Thyroid gland (tissue), 4 donors: ENCODE results near the gene FUT3. TPM values are rescaled to one million over a fixed set of nuclear protein-coding genes. Genes with fewer than 3 reads are reported as not detected.

Experiments
- DNase-seq, 2 donors: peaks; one replicate each; pipeline ENCODE4 v3.0.0-alpha.2; 2019
- H3K27ac ChIP-seq, 3 donors: fragments of 200-600 bp; sonication (generic); 1 replicate in 2 of 3; 2 replicates in 1 of 3; pipeline ENCODE4 v1.5.1; 2016 to 2019; ENCODE audit warnings: mild to moderate bottlenecking in 1 of 3, moderate library complexity in 1 of 3
- H3K27me3 ChIP-seq: fragments of 200-600 bp; sonication (generic); one replicate; pipeline ENCODE4 v1.5.1; 2019
- H3K36me3 ChIP-seq, 2 donors: fragments of 200-600 bp; sonication (generic); one replicate each; pipeline ENCODE4 v1.5.1; 2016 to 2019
- H3K4me1 ChIP-seq, 2 donors: fragments of 200-600 bp; sonication (generic); one replicate each; pipeline ENCODE4 v1.5.1; 2017 to 2019
- H3K4me3 ChIP-seq, 3 donors: fragments of 200-600 bp; sonication (generic); replicated peaks in 1 of 3; 1 replicate in 2 of 3; 2 replicates in 1 of 3; pipeline ENCODE4 v1.5.1; 2016; ENCODE audit warnings: mild to moderate bottlenecking in 1 of 3
- H3K9me3 ChIP-seq: fragments of 200-600 bp; sonication (generic); one replicate; pipeline ENCODE4 v1.5.1; 2017
- CTCF ChIP-seq, 6 experiments: fragments of 200-600 bp in 3 of 6; fragments of 450-650 bp in 3 of 6; sonication (generic) in 3 of 6; IDR thresholded peaks; one replicate each; pipeline ENCODE4 v1.5.1; 2016 to 2019; ENCODE audit warnings: antibody characterized with exemption in 6 of 6, mild to moderate bottlenecking in 2 of 6, inconsistent platforms in 1 of 6, moderate library complexity in 1 of 6
- POLR2A ChIP-seq, 2 donors: fragments of 450-650 bp; IDR thresholded peaks; one replicate each; pipeline ENCODE4 v1.6.1; 2017; ENCODE audit warnings: antibody characterized with exemption in 2 of 2, mild to moderate bottlenecking in 2 of 2, moderate library complexity in 1 of 2
- WGBS, 2 donors: methylation state at CpG; one replicate each; pipeline ENCODE4 v1.1.5; 2017; 5-methylcytosine and 5-hydroxymethylcytosine counted together
- intact Hi-C: fragments of 100-400 bp; cut with DNase I; formaldehyde crosslinking; loops from one replicate; pipeline ENCODE4 v1.15.1; 2023
- total RNA-seq, 4 donors: library from RNA; depleted of rRNA; stranded (reverse); fragments of >200 nt; gene quantifications; one replicate each; pipeline ENCODE4 v1.2.3, GENCODE V29; 2016

Gene FUT3
- total RNA-seq, 4 donors from 2014 or later: 0.13 TPM; not detected in 3

GRCh38 chr19:5803441-5803751 lies 47.9 kb downstream of the FUT3 start:
- H3K27ac ChIP-seq: no peak overlapping the region
- no peak overlapping the region for H3K4me3 ChIP-seq
- H3K27me3 ChIP-seq: peaks cover 3% of the 10 kb centered on the region

GRCh38 chr19:5801796-5802619 lies 49.2 kb downstream of the FUT3 start:
- 6 to 22% methylated on average over 14 to 25 of the region's 33 CpGs for WGBS, 2 donors
- TF ChIP-seq CTCF (IDR thresholded peaks at IDR 0.05) (no peak), POLR2A (IDR thresholded peaks at IDR 0.05) (no peak)
- Histone ChIP-seq H3K9me3 (no peaks in the 10 kb centered on the region), H3K4me1 (peaks cover 9 to 25% of the 10 kb centered on the region in 2 donors), H3K27me3 (peaks cover 3% of the 10 kb centered on the region), H3K27ac (no peak overlapping the region), H3K4me3 (no peak overlapping the region), H3K36me3 (no peaks in the 10 kb centered on the region)
- intact Hi-C loops: loop anchor here (10.0 kb wide), 1 partner anchor 163 kb away; no protein-coding TSS in a partner anchor
- no peak for DNase-seq

More at GRCh38 chr19:5803441-5803751, 47.9 kb downstream of the FUT3 start:
- no peaks in the 10 kb centered on the region for H3K9me3 ChIP-seq
- intact Hi-C loops: loop anchor here (10.0 kb wide), 1 partner anchor 161 kb away; no protein-coding TSS in a partner anchor
- TF ChIP-seq POLR2A (IDR thresholded peaks at IDR 0.05): no peak
- TF ChIP-seq CTCF (IDR thresholded peaks at IDR 0.05): no peak
- WGBS, 2 donors: 0 to 12% methylated on average over 2 to 4 of the region's 8 CpGs
- H3K4me1 ChIP-seq: peaks cover 9 to 25% of the 10 kb centered on the region in 2 donors
- DNase-seq: no peak
- no peaks in the 10 kb centered on the region for H3K36me3 ChIP-seq

- intact Hi-C loops: loop anchor here (10.0 kb wide), 1 partner anchor 164 kb away; no protein-coding TSS in a partner anchor
- no peak for DNase-seq
- 80 to 81% methylated on average over 15 of the region's 17 CpGs for WGBS, 2 donors
- H3K4me1 ChIP-seq: peaks cover 9 to 19% of the 10 kb centered on the region in 2 donors
- H3K9me3 ChIP-seq: no peaks in the 10 kb centered on the region
- no peak for TF ChIP-seq POLR2A (IDR thresholded peaks at IDR 0.05)
- no peak for TF ChIP-seq CTCF (IDR thresholded peaks at IDR 0.05)
- H3K36me3 ChIP-seq: no peaks in the 10 kb centered on the region
- no peak overlapping the region for H3K27ac ChIP-seq
- H3K4me3 ChIP-seq: no peak overlapping the region
- peaks cover 3% of the 10 kb centered on the region for H3K27me3 ChIP-seq
Measured at GRCh38 chr19:5800361-5801270, 50.6 kb downstream of the FUT3 start.

- 67 to 76% methylated on average over 28 to 36 of the region's 37 CpGs for WGBS, 2 donors
- H3K4me3 ChIP-seq: no peak overlapping the region
- H3K9me3 ChIP-seq: no peaks in the 10 kb centered on the region
- peaks cover 7 to 14% of the 10 kb centered on the region in 2 donors for H3K4me1 ChIP-seq
- no peak for DNase-seq
- H3K27me3 ChIP-seq: peaks cover 3% of the 10 kb centered on the region
- H3K36me3 ChIP-seq: no peaks in the 10 kb centered on the region
- intact Hi-C loops: loop anchor here (10.0 kb wide), 1 partner anchor 165 kb away; no protein-coding TSS in a partner anchor
- TF ChIP-seq CTCF (IDR thresholded peaks at IDR 0.05) (no peak), POLR2A (IDR thresholded peaks at IDR 0.05) (no peak)
- no peak overlapping the region for H3K27ac ChIP-seq
Measured at GRCh38 chr19:5799247-5800241, 51.7 kb downstream of the FUT3 start.
